Naive thymus-derived CD4-positive, alpha-beta T cell (primary cell): Measurements from ENCODE around the gene TEPSIN. TPM values are rescaled to one million over a fixed set of nuclear protein-coding genes. Genes with fewer than 3 reads are reported as not detected.

Experiments
- ATAC-seq: fragments of 150-1000 bp; cut with Tn5 transposase; 2 replicates; pipeline ENCODE4 v1.10.0; 2021; ENCODE audit warnings: mild to moderate bottlenecking, moderate library complexity
- CTCF ChIA-PET: fragments of 350-600 bp; sonication (Branson Sonifier 250); formaldehyde crosslinking; loops from one replicate; lab custom pipeline; 2021; ENCODE audit warnings: antibody characterized with exemption; lab: Charles Lee
- POLR2A ChIA-PET: fragments of 350-600 bp; sonication (Branson Sonifier 250); formaldehyde crosslinking; loops from one replicate; lab custom pipeline; 2021; ENCODE audit warnings: antibody characterized with exemption, inconsistent platforms; lab: Charles Lee
- DNase-seq, 9 donors: peaks; one replicate each; pipeline versions ENCODE4 v3.0.0 to v3.0.0-alpha.2; 2020 to 2022; ENCODE audit warnings: mixed read lengths in 1 of 9
- H3K27ac ChIP-seq: one replicate; pipeline ENCODE4 v1.7.0; 2013; ENCODE audit warnings: mild to moderate bottlenecking, low read depth, low read length, moderate library complexity
- H3K27me3 ChIP-seq, 2 donors: one replicate each; pipeline ENCODE4 v1.7.0; 2013; ENCODE audit warnings: low read length in 2 of 2, mild to moderate bottlenecking in 2 of 2, moderate library complexity in 2 of 2; ENCODE audit not compliant: control insufficient read depth in 2 of 2, insufficient read depth in 2 of 2
- H3K36me3 ChIP-seq, 3 experiments: 1 replicate in 2 of 3; 2 replicates in 1 of 3; pipeline ENCODE4 v1.7.0; 2013; ENCODE audit warnings: low read length in 3 of 3, mild to moderate bottlenecking in 3 of 3, moderate library complexity in 1 of 3; ENCODE audit not compliant: insufficient read depth in 3 of 3, control insufficient read depth in 2 of 3
- H3K4me1 ChIP-seq, 2 donors: one replicate each; pipeline ENCODE4 v1.7.0; 2013; ENCODE audit warnings: low read length in 2 of 2, mild to moderate bottlenecking in 2 of 2, moderate library complexity in 1 of 2; ENCODE audit not compliant: control insufficient read depth in 2 of 2, insufficient read depth in 2 of 2
- H3K4me3 ChIP-seq: 2 replicates; pipeline ENCODE4 v1.7.0; 2013; ENCODE audit warnings: mild to moderate bottlenecking, low read length
- H3K9me3 ChIP-seq, 3 experiments: 1 replicate in 2 of 3; 2 replicates in 1 of 3; pipeline ENCODE4 v1.7.0; 2013; ENCODE audit warnings: low read length in 3 of 3; ENCODE audit not compliant: control insufficient read depth in 2 of 3
- H3K27ac Mint-ChIP-seq, 9 donors: one replicate each; pipeline ENCODE4 v1.8.0; 2020 to 2022; ENCODE audit warnings: mixed read lengths in 9 of 9, mild to moderate bottlenecking in 8 of 9, moderate library complexity in 5 of 9, inconsistent platforms in 2 of 9
- H3K27me3 Mint-ChIP-seq, 5 donors: one replicate each; pipeline ENCODE4 v1.8.0; 2021 to 2022; ENCODE audit warnings: mixed read lengths in 5 of 5, mild to moderate bottlenecking in 1 of 5
- H3K36me3 Mint-ChIP-seq, 5 donors: one replicate each; pipeline ENCODE4 v1.8.0; 2020 to 2022; ENCODE audit warnings: mixed read lengths in 5 of 5, mild to moderate bottlenecking in 3 of 5, inconsistent platforms in 1 of 5
- H3K4me1 Mint-ChIP-seq, 7 donors: one replicate each; pipeline ENCODE4 v1.8.0; 2020 to 2022; ENCODE audit warnings: mixed read lengths in 7 of 7, mild to moderate bottlenecking in 3 of 7, inconsistent platforms in 1 of 7
- H3K4me3 Mint-ChIP-seq, 10 donors: one replicate each; pipeline ENCODE4 v1.8.0; 2020 to 2022; ENCODE audit warnings: mild to moderate bottlenecking in 10 of 10, mixed read lengths in 10 of 10, moderate library complexity in 6 of 10, inconsistent platforms in 2 of 10
- H3K9me3 Mint-ChIP-seq, 11 donors: one replicate each; pipeline ENCODE4 v1.8.0; 2020 to 2022; ENCODE audit warnings: mixed read lengths in 11 of 11, mild to moderate bottlenecking in 4 of 11, inconsistent platforms in 1 of 11, moderate library complexity in 1 of 11
- intact Hi-C, 2 donors: fragments of 100-400 bp; cut with micrococcal nuclease; formaldehyde crosslinking; loops; one replicate each; pipeline ENCODE4 v1.15.1; 2023
- polyA plus RNA-seq, 2 donors: library from polyadenylated mRNA; unstranded; fragments of 300-500 nt; fragmentation: Illumina TruSeq; gene quantifications; one replicate each; pipeline ENCODE4 v1.2.3, GENCODE V29; 2021
- total RNA-seq, 6 experiments: library from RNA in 5 of 6; stranded (reverse) in 5 of 6; gene quantifications; 1 replicate in 5 of 6; 2 replicates in 1 of 6; pipeline ENCODE4 v1.2.3 and lab custom pipeline; 2021 to 2026

The TEPSIN gene
- total and polyA plus RNA-seq, 7 experiments from 2014 or later = 3.2 to 115 (median 87.9) TPM

GRCh38 chr17:81181811-81182185 is 57.1 kb downstream of the TEPSIN start:
- H3K27ac Mint-ChIP-seq = no peak overlapping the region
- no peak for ATAC-seq
- ChIA-PET POLR2A (no interaction called here), CTCF (no interaction called here)
- DNase-seq = no peak
- no peaks in the 10 kb centered on the region for H3K4me1 Mint-ChIP-seq
- H3K9me3 Mint-ChIP-seq = no peaks in the 10 kb centered on the region
- intact Hi-C loops = no loop called here
- no peaks in the 10 kb centered on the region for H3K36me3 ChIP-seq
- H3K9me3 ChIP-seq = no peaks in the 10 kb centered on the region
- no peaks in the 10 kb centered on the region for H3K4me1 ChIP-seq
- no peaks in the 10 kb centered on the region for H3K27me3 ChIP-seq
- H3K36me3 Mint-ChIP-seq = no peaks in the 10 kb centered on the region
- no peak overlapping the region for H3K27ac ChIP-seq
- peaks cover 0 to 7% (median 0%) of the 10 kb centered on the region in 5 donors for H3K27me3 Mint-ChIP-seq
- H3K4me3 Mint-ChIP-seq = no peak overlapping the region
- H3K4me3 ChIP-seq = no peak overlapping the region

GRCh38 chr17:81180836-81181810 is 57.7 kb downstream of the TEPSIN start:
- ChIA-PET POLR2A (no interaction called here), CTCF (no interaction called here)
- no peaks in the 10 kb centered on the region for H3K9me3 Mint-ChIP-seq
- peaks cover 0 to 7% (median 0%) of the 10 kb centered on the region in 5 donors for H3K27me3 Mint-ChIP-seq
- Histone ChIP-seq H3K27ac (no peak overlapping the region), H3K4me1 (no peaks in the 10 kb centered on the region), H3K9me3 (no peaks in the 10 kb centered on the region), H3K4me3 (no peak overlapping the region), H3K27me3 (no peaks in the 10 kb centered on the region), H3K36me3 (no peaks in the 10 kb centered on the region)
- H3K27ac Mint-ChIP-seq = no peak overlapping the region
- DNase-seq (no peak), ATAC-seq (no peak)
- intact Hi-C loops = no loop called here
- no peaks in the 10 kb centered on the region for H3K36me3 Mint-ChIP-seq
- no peak overlapping the region for H3K4me3 Mint-ChIP-seq
- H3K4me1 Mint-ChIP-seq = no peaks in the 10 kb centered on the region

GRCh38 chr17:81179861-81180260 is 59.0 kb downstream of the TEPSIN start:
- Histone ChIP-seq H3K27me3 (no peaks in the 10 kb centered on the region), H3K9me3 (no peaks in the 10 kb centered on the region), H3K27ac (no peak overlapping the region), H3K36me3 (no peaks in the 10 kb centered on the region), H3K4me1 (no peaks in the 10 kb centered on the region), H3K4me3 (no peak overlapping the region)
- ChIA-PET CTCF (no interaction called here), POLR2A (no interaction called here)
- Mint-ChIP-seq H3K27me3 (peaks cover 0 to 7% (median 0%) of the 10 kb centered on the region in 5 donors), H3K4me1 (no peaks in the 10 kb centered on the region), H3K27ac (no peak overlapping the region), H3K36me3 (no peaks in the 10 kb centered on the region), H3K4me3 (no peak overlapping the region), H3K9me3 (peaks cover 0 to 5% (median 0%) of the 10 kb centered on the region in 11 donors)
- intact Hi-C loops = no loop called here
- ATAC-seq = no peak
- DNase-seq = no peak

GRCh38 chr17:81179220-81179619 is 59.6 kb downstream of the TEPSIN start:
- Histone ChIP-seq H3K36me3 (no peaks in the 10 kb centered on the region), H3K9me3 (no peaks in the 10 kb centered on the region), H3K4me3 (no peak overlapping the region), H3K4me1 (no peaks in the 10 kb centered on the region), H3K27ac (no peak overlapping the region), H3K27me3 (no peaks in the 10 kb centered on the region)
- ChIA-PET POLR2A (no interaction called here), CTCF (no interaction called here)
- ATAC-seq (no peak), DNase-seq (no peak)
- no peak overlapping the region for H3K4me3 Mint-ChIP-seq
- intact Hi-C loops = no loop called here
- peaks cover 0 to 3% (median 0%) of the 10 kb centered on the region in 5 donors for H3K27me3 Mint-ChIP-seq
- no peaks in the 10 kb centered on the region for H3K36me3 Mint-ChIP-seq
- H3K27ac Mint-ChIP-seq = no peak overlapping the region
- peaks cover 0 to 5% (median 0%) of the 10 kb centered on the region in 11 donors for H3K9me3 Mint-ChIP-seq
- no peaks in the 10 kb centered on the region for H3K4me1 Mint-ChIP-seq

Other genes with a start within 250 kb of the TEPSIN start
- gene CHMP6, start 247.2 kb downstream of the TEPSIN start, total RNA-seq = 10 to 100 TPM; 26.4 to 49.9 (median 41.7) TPM
- gene CHMP6, start 247.2 kb downstream of the TEPSIN start, polyA plus RNA-seq = 10 to 100 TPM; 49.8 to 55.4 TPM
- 10 to 100 TPM in 3 of 5 experiments, 1 to 10 TPM in 2; 7.3 to 13.7 (median 12.3) TPM for gene BAIAP2, start 203.9 kb downstream of the TEPSIN start, total RNA-seq
- gene BAIAP2, start 203.9 kb downstream of the TEPSIN start, polyA plus RNA-seq = 1 to 10 TPM; 3.2 to 4.9 TPM
- not detected for gene PVALEF, start 73.5 kb downstream of the TEPSIN start, total RNA-seq
- gene PVALEF, start 73.5 kb downstream of the TEPSIN start, polyA plus RNA-seq = not detected
- 10 to 100 TPM in 1 of 5 experiments, 1 to 10 TPM in 2, under 1 TPM in 2; 0.46 to 10.4 (median 1.4) TPM for gene AATK, start 72.8 kb downstream of the TEPSIN start, total RNA-seq
- not detected for gene AATK, start 72.8 kb downstream of the TEPSIN start, polyA plus RNA-seq
- 10 to 100 TPM in 2 of 5 experiments, 1 to 10 TPM in 3; 8.1 to 13.0 (median 10.0) TPM for gene CEP131, start 16.1 kb downstream of the TEPSIN start, total RNA-seq
- 1 to 10 TPM; 2.7 to 7.6 TPM for gene CEP131, start 16.1 kb downstream of the TEPSIN start, polyA plus RNA-seq
- gene NDUFAF8, start 263 bp upstream of the TEPSIN start, total RNA-seq = 10 to 100 TPM; 34.2 to 45.6 (median 43.5) TPM
- 10 to 100 TPM; 60.4 to 85.9 TPM for gene NDUFAF8, start 263 bp upstream of the TEPSIN start, polyA plus RNA-seq
- 100 to 1,000 TPM in 1 of 5 experiments, 10 to 100 TPM in 4; 54.9 to 122 (median 86.5) TPM for gene SLC38A10, start 56.3 kb upstream of the TEPSIN start, total RNA-seq
- 10 to 100 TPM; 45.0 to 84.8 TPM for gene SLC38A10, start 56.3 kb upstream of the TEPSIN start, polyA plus RNA-seq
- 1 to 10 TPM in 1 of 5 experiments, under 1 TPM in 3, not detected in 1; 0.05 to 3.8 (median 0.68) TPM for gene BAHCC1, start 156.4 kb upstream of the TEPSIN start, total RNA-seq
- gene BAHCC1, start 156.4 kb upstream of the TEPSIN start, polyA plus RNA-seq = not detected